Kidney (tissue), 14 donors: ENCODE measurements around the gene CELF5. TPM values are rescaled to one million over a fixed set of nuclear protein-coding genes. Genes with fewer than 3 reads are reported as not detected.

Experiments
- DNase-seq, 5 donors: peaks; one replicate each; pipeline ENCODE4 v3.0.0-alpha.2; 2013 to 2020
- FAIRE-seq: peaks from 2 replicates; lab custom pipeline; 2012; peaks lifted over from hg19 to GRCh38; lab: Jason Lieb, UNC
- H3K27ac ChIP-seq, 2 donors: one replicate each; pipeline ENCODE4 v1.7.0; 2013; ENCODE audit warnings: low read depth in 2 of 2, low read length in 2 of 2, inconsistent platforms in 1 of 2
- H3K27me3 ChIP-seq: one replicate; pipeline ENCODE4 v1.7.1; 2013; ENCODE audit warnings: low read length, inconsistent platforms; ENCODE audit not compliant: control insufficient read depth, insufficient read depth
- H3K36me3 ChIP-seq, 3 donors: one replicate each; pipeline versions ENCODE4 v1.7.0 to v1.7.1; 2013; ENCODE audit warnings: low read length in 3 of 3, control low read depth in 1 of 3, inconsistent platforms in 1 of 3; ENCODE audit not compliant: insufficient read depth in 3 of 3, control insufficient read depth in 2 of 3
- H3K4me1 ChIP-seq, 3 donors: one replicate each; pipeline versions ENCODE4 v1.7.0 to v1.7.1; 2013; ENCODE audit warnings: low read length in 3 of 3, inconsistent platforms in 1 of 3, low read depth in 1 of 3; ENCODE audit not compliant: control insufficient read depth in 2 of 3, insufficient read depth in 2 of 3
- H3K4me3 ChIP-seq, 3 donors: one replicate each; pipeline versions ENCODE4 v1.7.0 to v1.8.1; 2013; ENCODE audit warnings: low read length in 3 of 3, control low read depth in 1 of 3, inconsistent platforms in 1 of 3
- H3K9ac ChIP-seq, 3 donors: one replicate each; pipeline versions ENCODE4 v1.7.0 to v1.7.1; 2013; ENCODE audit warnings: low read length in 3 of 3, control low read depth in 1 of 3, inconsistent platforms in 1 of 3
- H3K9me3 ChIP-seq, 3 donors: one replicate each; pipeline versions ENCODE4 v1.7.0 to v1.7.1; 2013; ENCODE audit warnings: low read length in 3 of 3, control low read depth in 1 of 3, inconsistent platforms in 1 of 3; ENCODE audit not compliant: control insufficient read depth in 2 of 3, insufficient read depth in 1 of 3
- CTCF ChIP-seq: IDR thresholded peaks from 3 replicates; pipeline ENCODE4 v1.5.1; 2012; ENCODE audit warnings: mild to moderate bottlenecking, moderate library complexity, borderline replicate concordance; ENCODE audit not compliant: insufficient read depth; ENCODE audit errors: extremely low read depth
- intact Hi-C: fragments of 100-400 bp; cut with DNase I; formaldehyde crosslinking; loops from one replicate; pipeline ENCODE4 v1.11.1; 2022
- polyA plus RNA-seq: library from polyadenylated mRNA; stranded (reverse); fragments of 350-450 nt; fragmentation: Illumina TruSeq; extraction: RNeasy Lipid Tissue Mini Kit (QIAGEN cat#74804); gene quantifications from one replicate; pipeline ENCODE4 v1.2.3, GENCODE V29; 2014; ENCODE audit warnings: low read depth, low replicate concordance; ENCODE audit not compliant: insufficient read depth
- total RNA-seq: library from RNA; stranded (reverse); fragmentation: NEBNext Ultra II Directional; extraction: Animal tissue kit (Norgen Biotek cat#: 25700); gene quantifications from one replicate; pipeline ENCODE4 v1.2.1, GENCODE V29; 2021
- donor health status: control.
- donor health status: control.
- donor health status: control.
- donor health status: control.
- donor health status: control.
- donor health status: DM: yes; HTN: yes; CAD: no.
- donor health status: Normal renal cell carcinoma (clear cell type).

Gene CELF5
- total and polyA plus RNA-seq, 2 donors from 2014 or later, result 0.15 to 0.38 TPM

DNA sequence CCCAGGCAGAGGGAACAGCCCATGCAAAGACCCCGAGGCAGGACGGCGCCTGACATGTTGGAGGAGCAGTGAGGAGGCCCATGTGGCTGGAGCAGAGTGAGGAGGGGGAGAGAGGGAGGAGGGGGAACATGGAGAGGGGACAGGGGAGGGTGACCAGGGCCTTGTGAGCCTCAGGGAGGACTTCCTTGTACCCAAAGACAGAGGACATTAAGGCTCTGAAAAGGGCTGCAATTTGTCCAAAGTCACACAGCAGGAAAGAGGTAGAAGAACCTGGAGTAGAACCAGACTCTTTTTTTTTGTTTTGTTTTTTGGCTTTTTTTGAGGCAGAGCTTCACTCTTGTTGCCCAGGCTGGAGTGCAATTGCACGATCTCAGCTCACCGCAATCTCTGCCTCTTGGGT is 67.2 kb downstream of the CELF5 start:
- Histone ChIP-seq H3K9me3 (no peaks in the 10 kb centered on the region), H3K27ac (no peak overlapping the region), H3K9ac (no peak overlapping the region), H3K27me3 (no peaks in the 10 kb centered on the region), H3K36me3 (no peaks in the 10 kb centered on the region), H3K4me3 (no peak overlapping the region), H3K4me1 (no peaks in the 10 kb centered on the region)
- no peak for FAIRE-seq
- TF ChIP-seq CTCF, result no peak
- intact Hi-C loops, result no loop called here
- DNase-seq, result no peak

DNA sequence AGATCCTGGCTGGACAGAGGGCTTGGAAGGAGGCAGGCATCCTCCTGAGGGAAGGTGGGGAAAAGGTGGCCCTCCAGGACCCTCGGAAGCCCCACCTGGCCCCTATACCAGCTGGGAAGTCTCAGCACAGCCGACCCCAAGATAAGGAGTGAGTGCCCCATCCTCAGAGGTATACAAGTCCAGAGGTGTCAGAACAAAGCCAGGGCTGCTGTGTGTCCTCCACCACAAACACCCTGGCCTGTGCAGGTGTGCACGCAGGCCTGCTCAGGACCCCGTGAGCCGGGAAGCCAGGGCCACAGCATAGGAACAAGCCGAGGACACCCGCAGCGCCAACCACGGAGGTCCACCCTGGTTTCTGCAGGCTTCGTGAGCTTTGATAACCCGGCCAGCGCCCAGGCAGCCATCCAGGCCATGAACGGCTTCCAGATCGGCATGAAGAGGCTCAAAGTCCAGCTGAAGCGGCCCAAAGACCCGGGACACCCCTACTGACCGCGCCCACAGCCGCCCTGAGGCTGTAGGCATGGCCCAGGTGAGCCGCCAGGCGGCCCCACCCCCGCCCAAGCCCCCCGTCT is 68.6 kb downstream of the CELF5 start:
- H3K27ac ChIP-seq, result no peak overlapping the region
- H3K4me3 ChIP-seq, result no peak overlapping the region
- H3K9me3 ChIP-seq, result no peaks in the 10 kb centered on the region
- no peaks in the 10 kb centered on the region for H3K36me3 ChIP-seq
- no peaks in the 10 kb centered on the region for H3K4me1 ChIP-seq
- FAIRE-seq (no peak), DNase-seq (no peak)
- intact Hi-C loops, result no loop called here
- no peaks in the 10 kb centered on the region for H3K27me3 ChIP-seq
- TF ChIP-seq CTCF, result no peak
- H3K9ac ChIP-seq, result no peak overlapping the region

GRCh38 chr19:3293560-3293959 is 69.1 kb downstream of the CELF5 start:
- Histone ChIP-seq H3K9ac (no peak overlapping the region), H3K9me3 (no peaks in the 10 kb centered on the region), H3K27me3 (no peaks in the 10 kb centered on the region), H3K4me3 (no peak overlapping the region), H3K27ac (no peak overlapping the region), H3K36me3 (no peaks in the 10 kb centered on the region), H3K4me1 (no peaks in the 10 kb centered on the region)
- no peak for TF ChIP-seq CTCF
- intact Hi-C loops, result no loop called here
- FAIRE-seq (no peak), DNase-seq (no peak)
